NT2/D1 (cell line): ENCODE data around the gene TNP2.

Experiments used
- DNase-seq: peaks from one replicate; pipeline ENCODE4 v3.0.0-alpha.2; 2011; ENCODE audit warnings: low read depth, low spot score
- H3K27me3 ChIP-seq: 2 replicates; pipeline ENCODE4 v1.6.0; 2011; ENCODE audit warnings: mild to moderate bottlenecking; ENCODE audit not compliant: insufficient read length, insufficient read depth
- H3K36me3 ChIP-seq: 2 replicates; pipeline ENCODE4 v1.6.1; 2011; ENCODE audit warnings: mild to moderate bottlenecking, low read length, mixed read lengths; ENCODE audit not compliant: insufficient read depth, insufficient read length
- H3K4me1 ChIP-seq: 2 replicates; pipeline ENCODE4 v1.5.1; 2011; ENCODE audit not compliant: insufficient read depth, insufficient read length
- H3K4me3 ChIP-seq: 2 replicates; pipeline ENCODE4 v1.5.1; 2011; ENCODE audit warnings: low read depth; ENCODE audit not compliant: insufficient read length
- H3K9ac ChIP-seq: 2 replicates; pipeline ENCODE4 v1.6.0; 2011; ENCODE audit warnings: low read depth; ENCODE audit not compliant: insufficient read length
- H3K9me3 ChIP-seq: 2 replicates; pipeline ENCODE4 v1.5.1; 2011; ENCODE audit warnings: mild to moderate bottlenecking, low read length; ENCODE audit not compliant: insufficient read depth
- SUZ12 ChIP-seq: IDR thresholded peaks from 2 replicates; pipeline ENCODE4 v1.6.1; 2011; ENCODE audit not compliant: insufficient read length, insufficient read depth; ENCODE audit errors: extremely low read depth
- YY1 ChIP-seq: IDR thresholded peaks from 2 replicates; pipeline ENCODE4 v1.6.1; 2011; ENCODE audit not compliant: insufficient read length, insufficient read depth
- ZNF274 ChIP-seq: IDR thresholded peaks from 2 replicates; pipeline ENCODE4 v1.6.1; 2011; ENCODE audit warnings: mild to moderate bottlenecking, low read depth, low read length

Gene TNP2

DNA sequence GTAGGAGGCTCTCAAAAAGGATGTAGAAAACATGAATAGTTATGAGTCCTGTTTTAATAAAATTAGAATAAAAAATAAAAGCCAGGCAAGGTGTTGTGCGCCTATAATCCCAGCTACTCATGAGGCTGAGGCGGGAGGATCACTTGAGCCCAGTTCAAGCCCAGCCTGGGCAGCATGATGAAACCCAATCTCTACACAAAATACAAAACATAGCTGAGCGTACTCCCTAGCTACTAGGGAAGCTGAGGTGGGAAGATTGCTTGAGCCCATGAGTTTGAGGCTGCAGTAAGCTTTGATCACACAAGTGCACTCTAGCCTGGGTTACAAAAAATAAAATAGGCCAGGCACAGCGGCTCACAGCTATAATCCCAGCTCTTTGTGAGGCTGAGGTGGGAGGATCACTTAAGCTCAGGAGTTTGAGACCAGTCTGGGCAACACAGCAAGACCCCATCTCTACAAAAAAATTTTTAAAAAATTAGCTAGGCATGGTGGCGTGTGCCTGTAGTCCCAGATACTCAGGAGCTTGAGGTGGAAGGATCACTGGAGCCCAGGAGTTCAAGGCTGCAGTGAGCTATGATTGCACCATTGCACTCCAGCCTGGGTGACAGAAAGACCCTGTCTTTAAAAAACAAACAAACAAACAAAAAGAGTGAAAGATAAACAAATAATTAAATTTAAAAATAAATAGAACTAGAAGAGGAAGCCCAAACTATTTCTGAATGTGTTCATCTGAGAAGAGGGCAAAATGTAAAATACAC is 29.2 kb upstream of the TNP2 start:
- Histone ChIP-seq H3K36me3 (no peaks in the 10 kb centered on the region), H3K4me3 (no peak overlapping the region), H3K9me3 (no peaks in the 10 kb centered on the region), H3K27me3 (no peaks in the 10 kb centered on the region), H3K9ac (no peak overlapping the region), H3K4me1 (peaks cover 9% of the 10 kb centered on the region)
- DNase-seq = no peak
- no peak for TF ChIP-seq ZNF274

DNA sequence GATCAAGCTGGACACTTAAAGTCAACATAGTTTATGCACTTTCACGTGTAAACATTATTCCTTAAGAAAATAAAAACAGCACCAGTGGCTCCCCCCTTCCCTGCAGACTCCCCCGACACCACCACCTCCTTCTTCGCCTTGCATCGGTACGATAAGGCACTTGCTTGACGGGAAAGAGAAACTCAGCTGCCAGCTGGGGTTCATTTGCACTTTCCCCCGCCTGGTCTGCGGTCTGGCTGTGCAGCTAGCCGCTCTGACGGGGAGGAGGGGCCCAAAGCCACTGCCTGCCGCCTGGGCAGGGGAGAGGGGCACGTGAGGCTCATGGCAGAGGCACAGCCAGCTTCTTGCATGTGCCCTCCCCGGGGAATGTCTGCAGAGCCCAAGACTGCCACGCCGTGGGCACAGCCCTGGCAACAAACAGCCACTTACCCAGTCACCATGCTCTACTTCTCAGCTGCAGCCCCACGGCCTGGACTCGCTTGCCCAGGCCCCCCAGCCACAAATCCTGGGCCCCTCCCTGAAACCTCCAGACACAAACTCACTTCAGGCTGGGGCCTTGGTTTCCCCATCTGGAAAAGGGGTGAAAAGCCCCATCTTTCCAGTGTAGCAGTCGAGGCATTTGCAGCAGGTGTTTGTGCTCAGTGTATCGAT is 28.5 kb upstream of the TNP2 start:
- Histone ChIP-seq H3K36me3 (no peaks in the 10 kb centered on the region), H3K4me3 (no peak overlapping the region), H3K4me1 (peaks cover 9% of the 10 kb centered on the region), H3K9ac (peak overlapping the region; percentile 33), H3K27me3 (no peaks in the 10 kb centered on the region), H3K9me3 (no peaks in the 10 kb centered on the region)
- peak; percentile 51 for DNase-seq
- TF ChIP-seq YY1 (no peak), SUZ12 (no peak), ZNF274 (no peak)

DNA sequence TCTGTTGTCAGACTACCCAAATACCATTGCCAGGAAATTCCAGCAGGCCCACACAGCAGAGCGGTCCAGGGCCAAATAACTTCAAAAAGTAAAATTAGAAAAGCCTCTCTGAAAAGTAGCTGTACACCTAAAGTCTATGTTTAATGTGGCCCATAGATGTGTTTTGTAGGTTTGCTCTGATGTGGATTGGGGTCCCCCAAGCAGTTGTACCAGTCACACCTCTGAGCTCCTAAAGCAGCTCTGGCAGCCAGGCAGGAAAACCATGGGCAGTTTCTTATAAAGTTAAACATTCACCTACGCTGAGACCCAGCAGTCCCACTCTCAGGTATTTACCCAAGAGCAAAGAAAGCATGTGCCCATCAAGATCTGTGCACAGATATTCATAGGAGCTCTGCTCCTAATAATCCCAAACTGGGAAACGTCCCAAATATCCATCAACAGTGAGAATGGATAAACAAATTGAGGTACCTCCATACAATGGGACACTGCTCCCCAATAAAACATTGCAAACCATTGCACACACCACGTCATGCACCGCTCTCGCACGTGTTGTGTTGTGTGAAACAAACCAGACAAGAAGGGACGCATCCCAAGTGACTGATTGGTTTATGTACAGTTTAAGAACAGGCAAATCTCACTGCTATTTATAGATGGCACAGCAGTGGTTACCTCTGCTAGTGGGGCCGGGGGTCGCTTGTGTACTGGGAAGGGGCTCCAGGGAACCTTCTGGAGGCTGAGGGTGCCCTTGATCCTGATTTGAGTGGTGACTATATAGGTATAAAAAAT is 27.8 kb upstream of the TNP2 start:
- peaks cover 9% of the 10 kb centered on the region for H3K4me1 ChIP-seq
- no peaks in the 10 kb centered on the region for H3K9me3 ChIP-seq
- no peak for TF ChIP-seq SUZ12
- no peak for TF ChIP-seq ZNF274
- no peak for TF ChIP-seq YY1
- peak overlapping the region; percentile 33 for H3K9ac ChIP-seq
- no peak for DNase-seq
- no peaks in the 10 kb centered on the region for H3K27me3 ChIP-seq
- no peaks in the 10 kb centered on the region for H3K36me3 ChIP-seq
- no peak overlapping the region for H3K4me3 ChIP-seq

DNA sequence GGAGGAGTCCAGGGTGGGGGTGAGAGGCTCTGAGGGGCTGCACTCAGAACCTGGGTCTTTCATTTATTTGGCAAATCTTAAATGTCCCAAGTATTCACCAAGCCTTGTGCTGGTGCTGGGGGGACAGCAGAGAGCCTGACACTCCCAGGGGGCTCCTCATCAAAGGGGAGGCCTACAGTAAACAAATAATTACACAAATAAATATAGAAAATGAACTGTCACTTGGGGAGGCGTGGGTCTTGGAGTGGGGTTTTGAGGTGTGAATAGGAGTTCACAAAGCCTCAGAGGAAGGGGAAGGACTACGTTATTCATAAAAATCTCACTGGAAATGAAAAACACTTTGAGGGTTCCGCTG is 27.2 kb upstream of the TNP2 start:
- Histone ChIP-seq H3K9ac (no peak overlapping the region), H3K27me3 (no peaks in the 10 kb centered on the region), H3K36me3 (no peaks in the 10 kb centered on the region), H3K4me1 (peaks cover 9% of the 10 kb centered on the region), H3K9me3 (no peaks in the 10 kb centered on the region), H3K4me3 (no peak overlapping the region)
- TF ChIP-seq SUZ12 = no peak
- no peak for DNase-seq

DNA sequence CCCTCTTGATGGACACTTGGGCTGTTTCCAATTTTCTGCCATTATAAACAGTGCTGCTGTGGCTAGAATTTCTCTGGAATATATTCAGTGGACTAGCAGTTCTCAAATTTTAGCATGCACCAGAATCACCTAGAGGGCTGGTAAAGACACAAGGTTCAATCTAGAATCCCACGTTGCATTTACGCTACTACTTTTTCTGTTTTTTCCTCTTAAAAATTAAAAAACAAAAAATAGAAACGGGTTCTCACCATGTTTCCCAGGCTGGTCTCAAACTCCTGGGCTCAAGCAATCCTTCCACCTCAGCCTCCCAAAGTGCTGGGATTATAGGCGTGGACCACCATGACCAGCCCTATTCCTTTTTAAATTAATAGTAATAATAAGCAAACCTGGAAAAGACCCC is 26.5 kb upstream of the TNP2 start:
- Histone ChIP-seq H3K4me3 (no peak overlapping the region), H3K27me3 (no peaks in the 10 kb centered on the region), H3K36me3 (no peaks in the 10 kb centered on the region), H3K9ac (no peak overlapping the region), H3K9me3 (no peaks in the 10 kb centered on the region), H3K4me1 (peaks cover 12% of the 10 kb centered on the region)
- TF ChIP-seq YY1 (no peak), SUZ12 (no peak), ZNF274 (no peak)
- DNase-seq = no peak

- Histone ChIP-seq H3K4me1 (peaks cover 10% of the 10 kb centered on the region), H3K27me3 (no peaks in the 10 kb centered on the region), H3K4me3 (no peak overlapping the region), H3K9me3 (no peaks in the 10 kb centered on the region; the same call in 1 of the 2 replicates), H3K36me3 (no peaks in the 10 kb centered on the region), H3K9ac (no peak overlapping the region)
- no peak for TF ChIP-seq SUZ12
- TF ChIP-seq YY1 = no peak
- no peak for DNase-seq
Observed at GRCh38 chr16:11292076-11292748, 23.1 kb upstream of the TNP2 start.

GRCh38 chr16:11291091-11291703 is 22.1 kb upstream of the TNP2 start:
- H3K9me3 ChIP-seq = no peaks in the 10 kb centered on the region; the same call in 1 of the 2 replicates
- no peak overlapping the region for H3K4me3 ChIP-seq
- peaks cover 8% of the 10 kb centered on the region for H3K4me1 ChIP-seq
- peak overlapping the region; percentile 15 for H3K9ac ChIP-seq
- no peak for TF ChIP-seq SUZ12
- no peaks in the 10 kb centered on the region for H3K27me3 ChIP-seq
- DNase-seq = peak; percentile 66
- H3K36me3 ChIP-seq = no peaks in the 10 kb centered on the region
